Measurements from ENCODE around the gene RASGRP3.

DNA sequence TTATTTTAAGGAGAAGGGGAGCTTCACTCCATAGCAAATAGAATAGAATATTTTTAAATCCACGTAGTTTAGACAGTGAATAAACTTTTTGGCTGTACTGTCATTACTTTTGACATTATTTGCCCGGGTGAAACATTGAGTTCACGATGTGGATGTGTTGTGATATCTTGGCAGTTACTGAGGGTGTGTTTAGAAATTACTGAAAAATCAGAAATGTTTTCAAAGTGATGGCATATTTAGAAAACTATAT, 123.4 kb downstream of the RASGRP3 start:
- TF ChIP-seq EZH2 (IDR thresholded peaks at IDR 0.05; ENCODE audit: insufficient read depth, poor library complexity, severe bottlenecking) (no peak), EZH2phosphoT487 (IDR thresholded peaks at IDR 0.05; ENCODE audit: insufficient read depth, low read depth) (no peak)
